WI38 (cell line): ENCODE data around the gene TACR1.
"Not testable (repeated sequence)": the region's sequence is repeated elsewhere in the genome, so short reads cannot be mapped to it uniquely, and the experiment has no call there.

Experiments
- H3K4me3 ChIP-seq: 2 replicates; pipeline ENCODE4 v1.5.1; 2011; ENCODE audit warnings: low read depth, mild to moderate bottlenecking, control low read depth, low read length
- CTCF ChIP-seq: IDR thresholded peaks from 2 replicates; pipeline ENCODE4 v1.5.1; 2012; ENCODE audit warnings: low read depth, mild to moderate bottlenecking, control low read depth, low read length

The TACR1 gene

GRCh38 chr2:75068546-75068945 lies 130.8 kb downstream of the TACR1 start:
- no peak overlapping the region for H3K4me3 ChIP-seq
- TF ChIP-seq CTCF = no peak

DNA sequence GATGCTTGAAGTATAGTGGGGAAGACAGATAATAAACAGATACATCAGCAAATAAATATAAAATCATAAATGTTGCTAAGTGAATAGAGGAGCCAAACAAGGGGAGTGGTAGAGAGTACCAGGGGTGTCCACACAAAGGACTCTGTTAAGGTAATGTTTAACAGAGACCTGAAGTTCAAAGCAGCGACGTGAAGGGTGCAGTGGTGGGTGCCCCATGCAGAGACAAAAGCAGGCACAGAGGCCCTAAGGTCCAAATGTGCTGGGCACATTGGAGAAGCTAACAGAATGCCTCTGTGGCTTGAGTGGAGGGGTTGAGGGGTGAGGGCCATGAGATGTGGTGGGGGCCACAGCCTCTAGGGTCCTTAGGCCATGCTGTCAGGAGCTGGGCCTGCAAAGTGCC lies 131.8 kb downstream of the TACR1 start:
- no peak overlapping the region for H3K4me3 ChIP-seq
- no peak for TF ChIP-seq CTCF

- no peak overlapping the region for H3K4me3 ChIP-seq
- TF ChIP-seq CTCF = no peak
These were observed 133.0 kb downstream of the TACR1 start for GRCh38 chr2:75066121-75066902.

GRCh38 chr2:75065402-75066008 lies 133.8 kb downstream of the TACR1 start:
- TF ChIP-seq CTCF = no peak
- peak overlapping the region; percentile 24 for H3K4me3 ChIP-seq

DNA sequence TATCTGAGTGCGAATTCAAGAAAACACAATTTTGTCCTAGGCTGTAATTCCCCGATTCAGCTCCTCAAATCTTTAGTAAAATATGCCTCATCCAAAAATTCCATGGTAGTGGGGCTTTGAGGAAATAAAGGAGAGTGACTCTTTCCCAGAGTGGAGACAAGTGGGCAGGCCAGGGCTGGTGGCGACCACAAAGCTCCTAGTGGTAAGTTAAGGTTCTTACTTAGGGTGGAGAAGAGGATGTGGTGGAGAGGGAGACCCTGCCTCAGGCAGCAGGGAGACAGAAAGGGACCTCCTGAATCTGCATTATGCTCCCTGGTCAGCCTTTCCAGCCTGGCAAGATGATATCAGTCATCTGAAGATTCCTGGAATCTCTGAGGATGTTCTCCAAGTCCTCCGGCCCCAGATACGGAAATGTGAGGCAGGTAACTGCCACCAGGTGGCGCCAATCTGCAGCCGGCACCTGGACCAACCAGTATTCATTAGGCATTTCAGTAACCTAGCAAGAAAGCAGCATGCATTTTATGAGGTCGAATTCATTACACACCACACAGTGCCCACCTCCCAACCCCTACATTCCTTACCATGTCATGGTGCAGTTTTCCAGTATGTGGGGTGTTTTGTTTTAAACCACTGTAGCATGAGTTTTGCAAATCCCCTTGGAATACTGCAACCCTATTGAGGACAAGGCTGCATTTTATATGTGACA lies 134.5 kb downstream of the TACR1 start:
- H3K4me3 ChIP-seq = peak overlapping the region; percentile 24
- peak; percentile 84 for TF ChIP-seq CTCF

GRCh38 chr2:75063906-75064305 lies 135.4 kb downstream of the TACR1 start:
- no peak overlapping the region for H3K4me3 ChIP-seq
- no peak for TF ChIP-seq CTCF

GRCh38 chr2:75058427-75058826 lies 140.9 kb downstream of the TACR1 start:
- TF ChIP-seq CTCF = no peak
- H3K4me3 ChIP-seq = no peak overlapping the region

DNA sequence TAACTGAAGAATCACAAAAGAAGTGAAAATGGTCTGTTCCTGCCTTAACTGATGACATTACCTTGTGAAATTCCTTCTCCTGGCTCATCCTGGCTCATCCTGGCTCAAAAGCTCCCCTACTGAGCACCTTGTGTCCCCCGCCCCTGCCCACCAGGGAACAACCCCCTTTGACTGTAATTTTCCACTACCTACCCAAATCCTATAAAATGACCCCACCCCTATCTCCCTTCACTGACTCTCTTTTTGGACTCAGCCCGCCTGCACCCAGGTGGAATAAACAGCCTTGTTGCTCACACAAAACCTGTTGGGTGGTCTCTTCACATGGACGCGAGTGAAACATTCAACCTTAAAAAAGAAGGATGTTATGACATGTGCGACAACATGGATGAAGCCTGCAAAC lies 142.2 kb downstream of the TACR1 start:
- H3K4me3 ChIP-seq = not testable (repeated sequence)
